Fibroblast of pulmonary artery (primary cell): ENCODE data around the gene RBCK1.

Source experiments
- DNase-seq: peaks from one replicate; pipeline ENCODE4 v3.0.0-alpha.2; 2010; ENCODE audit warnings: low read depth
- H3K4me3 ChIP-seq: replicated peaks from 2 replicates; pipeline ENCODE4 v1.5.1; 2011; ENCODE audit warnings: low read depth, mild to moderate bottlenecking, control low read depth, low read length, moderate library complexity
- CTCF ChIP-seq: IDR thresholded peaks from 2 replicates; pipeline ENCODE4 v1.5.1; 2011; ENCODE audit warnings: mild to moderate bottlenecking, control low read depth, low read length, inconsistent platforms; ENCODE audit errors: missing control alignments

RBCK1 gene

GRCh38 chr20:364905-365794 lies 42.9 kb upstream of the RBCK1 start:
- DNase-seq, result peak; percentile 45
- TF ChIP-seq CTCF, result no peak
- no peak overlapping the region for H3K4me3 ChIP-seq

GRCh38 chr20:366041-366718 lies 41.9 kb upstream of the RBCK1 start:
- DNase-seq, result no peak
- no peak overlapping the region for H3K4me3 ChIP-seq

GRCh38 chr20:366719-367485 lies 41.2 kb upstream of the RBCK1 start:
- no peak overlapping the region for H3K4me3 ChIP-seq
- no peak for DNase-seq
- TF ChIP-seq CTCF, result no peak

More at GRCh38 chr20:366041-366718, 41.9 kb upstream of the RBCK1 start:
- no peak for TF ChIP-seq CTCF

- H3K4me3 ChIP-seq, result no peak overlapping the region
- TF ChIP-seq CTCF, result no peak
- no peak for DNase-seq
Measured at GRCh38 chr20:367486-367887, 40.6 kb upstream of the RBCK1 start.

GRCh38 chr20:368915-369314 lies 39.2 kb upstream of the RBCK1 start:
- no peak for TF ChIP-seq CTCF
- DNase-seq, result no peak
- no peak overlapping the region for H3K4me3 ChIP-seq

- no peak overlapping the region for H3K4me3 ChIP-seq
- no peak for TF ChIP-seq CTCF
- no peak for DNase-seq
Measured at GRCh38 chr20:370151-370600, 37.9 kb upstream of the RBCK1 start.
